HCT116 (cell line): Measurements from ENCODE around the gene TINCR. TPM values are rescaled to one million over a fixed set of nuclear protein-coding genes. Genes with fewer than 3 reads are reported as not detected.

Experiments
- ATAC-seq: fragments of 200-7000 bp; cut with Tn5 transposase; 2 replicates; pipeline ENCODE4 v1.9.1; 2020; ENCODE audit warnings: mild to moderate bottlenecking, moderate library complexity
- BruUV-seq: library from RNA; stranded (reverse); fragments of 400-500 nt; replicated peaks from 2 replicates; lab custom pipeline; 2021; lab: Mats Ljungman, UMichigan
- CTCF ChIA-PET: fragments of 300-600 bp; sonication (Branson Sonifier 250); formaldehyde crosslinking; loops from one replicate; lab custom pipeline; 2021; ENCODE audit warnings: antibody characterized with exemption; lab: Charles Lee
- POLR2A ChIA-PET: fragments of 300-600, 350-600 bp; sonication (Branson Sonifier 250); formaldehyde crosslinking; loops from one replicate; lab custom pipeline; 2021; ENCODE audit warnings: antibody characterized with exemption; lab: Charles Lee
- RAD21 ChIA-PET, 2 experiments: fragments of 300-600 bp; sonication (Branson Sonifier 250); formaldehyde crosslinking; loops; one replicate each; lab custom pipeline; 2023; ENCODE audit warnings: low total read pairs in 2 of 2; ENCODE audit not compliant: uncharacterized antibody in 2 of 2, unreplicated experiment in 2 of 2, low non-redundant PET in 1 of 2; lab: Charles Lee
- DNase-seq: peaks from one replicate; pipeline ENCODE4 v3.0.0-alpha.2; 2010; ENCODE audit warnings: low read depth, low spot score
- H2AFZ ChIP-seq: fragments of 200-600 bp; shearing (Covaris generic), sonication (generic); 2 replicates; pipeline ENCODE4 v1.6.1; 2017; ENCODE audit warnings: low read depth, mixed run types, mixed read lengths, antibody characterized with exemption, low read length; ENCODE audit not compliant: poor library complexity, severe bottlenecking
- H3K27ac ChIP-seq: 2 replicates; pipeline ENCODE4 v1.5.1; 2012; ENCODE audit warnings: low read depth, low read length
- H3K27me3 ChIP-seq: fragments of 200-600 bp; sonication (generic); 2 replicates; pipeline ENCODE4 v1.6.1; 2016; ENCODE audit warnings: mixed run types, low read length, mixed read lengths; ENCODE audit not compliant: insufficient read depth
- H3K36me3 ChIP-seq, 2 experiments: fragments of 200-500 bp in 1 of 2; fragments of 200-600 bp in 1 of 2; sonication (Bioruptor generic) in 1 of 2; sonication (generic) in 1 of 2; 2 replicates each; pipeline versions ENCODE4 v1.5.1 to v1.6.1; 2014 to 2016; ENCODE audit warnings: low read length in 2 of 2, inconsistent platforms in 1 of 2, mixed read lengths in 1 of 2, mixed run types in 1 of 2; ENCODE audit not compliant: insufficient read depth in 2 of 2, control insufficient read depth in 1 of 2
- H3K4me1 ChIP-seq, 2 experiments: fragments of 200-600 bp in 1 of 2; sonication (generic) in 1 of 2; 2 replicates each; pipeline versions ENCODE4 v1.5.1 to v1.6.1; 2012 to 2017; ENCODE audit warnings: low read length in 2 of 2, inconsistent platforms in 1 of 2, mild to moderate bottlenecking in 1 of 2, mixed read lengths in 1 of 2, mixed run types in 1 of 2, moderate library complexity in 1 of 2; ENCODE audit not compliant: insufficient read depth in 2 of 2, control insufficient read depth in 1 of 2
- H3K4me2 ChIP-seq: fragments of 200-600 bp; sonication (generic); 2 replicates; pipeline ENCODE4 v1.6.1; 2017; ENCODE audit warnings: mixed run types, low read length, mixed read lengths
- H3K4me3 ChIP-seq, 2 experiments: fragments of 200-600 bp in 1 of 2; sonication (generic) in 1 of 2; replicated peaks in 1 of 2; 2 replicates each; pipeline ENCODE4 v1.5.1; 2011 to 2016; ENCODE audit warnings: low read length in 2 of 2, control low read depth in 1 of 2, low read depth in 1 of 2, mild to moderate bottlenecking in 1 of 2, mixed read lengths in 1 of 2, mixed run types in 1 of 2
- H3K79me2 ChIP-seq: fragments of 200-600 bp; sonication (generic); 2 replicates; pipeline ENCODE4 v1.6.1; 2017; ENCODE audit warnings: mild to moderate bottlenecking, mixed run types, low read length, moderate library complexity, mixed read lengths; ENCODE audit not compliant: insufficient read depth
- H3K9ac ChIP-seq: fragments of 200-600 bp; sonication (generic); 2 replicates; pipeline ENCODE4 v1.6.1; 2016; ENCODE audit warnings: low read length, mixed read lengths
- H3K9me2 ChIP-seq: fragments of 200-600 bp; sonication (generic), shearing (Covaris generic); 2 replicates; pipeline ENCODE4 v1.6.1; 2017; ENCODE audit warnings: mixed run types, mild to moderate bottlenecking, moderate library complexity; ENCODE audit not compliant: insufficient read depth
- H3K9me3 ChIP-seq, 2 experiments: fragments of 200-500 bp in 1 of 2; fragments of 200-600 bp in 1 of 2; sonication (Bioruptor generic) in 1 of 2; sonication (generic) in 1 of 2; 2 replicates each; pipeline ENCODE4 v1.6.1; 2014 to 2017; ENCODE audit warnings: low read length in 2 of 2, mixed read lengths in 2 of 2, inconsistent platforms in 1 of 2, low read depth in 1 of 2, mild to moderate bottlenecking in 1 of 2, mixed run types in 1 of 2, moderate library complexity in 1 of 2; ENCODE audit not compliant: control insufficient read depth in 1 of 2, insufficient read depth in 1 of 2
- H4K20me1 ChIP-seq: fragments of 200-600 bp; sonication (generic), shearing (Covaris generic); 2 replicates; pipeline ENCODE4 v1.6.1; 2017; ENCODE audit warnings: mixed run types, mild to moderate bottlenecking, moderate library complexity; ENCODE audit not compliant: insufficient read depth
- ATF3 ChIP-seq: IDR thresholded peaks from 2 replicates; pipeline ENCODE4 v1.6.1; 2012
- CBX3 ChIP-seq: IDR thresholded peaks from 2 replicates; pipeline ENCODE4 v1.6.1; 2012; ENCODE audit warnings: low read depth
- CEBPB ChIP-seq: IDR thresholded peaks from 2 replicates; pipeline ENCODE4 v1.6.1; 2012; ENCODE audit warnings: low read depth
- EGR1 ChIP-seq: IDR thresholded peaks from 2 replicates; pipeline ENCODE4 v1.6.1; 2012; ENCODE audit warnings: low read depth
- EZH2phosphoT487 ChIP-seq: fragments of 200-600 bp; IDR thresholded peaks from 2 replicates; pipeline ENCODE4 v1.6.1; 2018; ENCODE audit warnings: antibody characterized with exemption, borderline replicate concordance
- ZBTB33 ChIP-seq: IDR thresholded peaks from 2 replicates; pipeline ENCODE4 v1.6.1; 2011; ENCODE audit warnings: mild to moderate bottlenecking, low read length, moderate library complexity; ENCODE audit not compliant: insufficient replicate concordance; ENCODE audit errors: extremely low read depth
- intact Hi-C: fragments of 100-400 bp; cut with micrococcal nuclease; formaldehyde crosslinking; loops from 2 replicates; pipeline ENCODE4 v1.10.0; 2022
- total RNA-seq: library from RNA; stranded (reverse); gene quantifications from one replicate; pipeline ENCODE4 v1.2.1, GENCODE V29; 2021; ENCODE audit not compliant: unreplicated experiment
- TF ChIP-seq, protein P1 (sequence below): IDR thresholded peaks from 2 replicates; pipeline ENCODE4 v1.6.1; 2012; ENCODE audit warnings: low read depth

Gene TINCR
- total RNA-seq, 1 experiment from 2014 or later: 6.1 TPM

- RAD21 ChIA-PET: no interaction called here
- no peaks in the 10 kb centered on the region for H3K27me3 ChIP-seq
- H3K9me2 ChIP-seq: no peaks in the 10 kb centered on the region
- peaks cover 0 to 7% of the 10 kb centered on the region in 2 experiments; a peak in 1 of 4 replicates for H3K4me1 ChIP-seq
- no peak overlapping the region for H2AFZ ChIP-seq
- DNase-seq: no peak
- no TSS peak for BruUV-seq
- no peak overlapping the region for H3K27ac ChIP-seq
- intact Hi-C loops: loop anchor here (5.0 kb wide), 1 partner anchor 142 kb away; no protein-coding TSS in a partner anchor
- H3K9me3 ChIP-seq: no peaks in the 10 kb centered on the region
- no peak overlapping the region for H3K9ac ChIP-seq
- POLR2A ChIA-PET: no interaction called here
- no peak overlapping the region for H3K4me2 ChIP-seq
- H3K4me3 ChIP-seq: no peak overlapping the region
- no peak for ATAC-seq
- no peaks in the 10 kb centered on the region for H4K20me1 ChIP-seq
- H3K36me3 ChIP-seq: no peaks in the 10 kb centered on the region
- CTCF ChIA-PET: no interaction called here
- no peaks in the 10 kb centered on the region for H3K79me2 ChIP-seq
- TF ChIP-seq ZBTB33 (no peak), ATF3 (no peak), CEBPB (no peak), EZH2phosphoT487 (no peak), EGR1 (no peak), CBX3 (no peak)
- TF ChIP-seq, protein P1, sequence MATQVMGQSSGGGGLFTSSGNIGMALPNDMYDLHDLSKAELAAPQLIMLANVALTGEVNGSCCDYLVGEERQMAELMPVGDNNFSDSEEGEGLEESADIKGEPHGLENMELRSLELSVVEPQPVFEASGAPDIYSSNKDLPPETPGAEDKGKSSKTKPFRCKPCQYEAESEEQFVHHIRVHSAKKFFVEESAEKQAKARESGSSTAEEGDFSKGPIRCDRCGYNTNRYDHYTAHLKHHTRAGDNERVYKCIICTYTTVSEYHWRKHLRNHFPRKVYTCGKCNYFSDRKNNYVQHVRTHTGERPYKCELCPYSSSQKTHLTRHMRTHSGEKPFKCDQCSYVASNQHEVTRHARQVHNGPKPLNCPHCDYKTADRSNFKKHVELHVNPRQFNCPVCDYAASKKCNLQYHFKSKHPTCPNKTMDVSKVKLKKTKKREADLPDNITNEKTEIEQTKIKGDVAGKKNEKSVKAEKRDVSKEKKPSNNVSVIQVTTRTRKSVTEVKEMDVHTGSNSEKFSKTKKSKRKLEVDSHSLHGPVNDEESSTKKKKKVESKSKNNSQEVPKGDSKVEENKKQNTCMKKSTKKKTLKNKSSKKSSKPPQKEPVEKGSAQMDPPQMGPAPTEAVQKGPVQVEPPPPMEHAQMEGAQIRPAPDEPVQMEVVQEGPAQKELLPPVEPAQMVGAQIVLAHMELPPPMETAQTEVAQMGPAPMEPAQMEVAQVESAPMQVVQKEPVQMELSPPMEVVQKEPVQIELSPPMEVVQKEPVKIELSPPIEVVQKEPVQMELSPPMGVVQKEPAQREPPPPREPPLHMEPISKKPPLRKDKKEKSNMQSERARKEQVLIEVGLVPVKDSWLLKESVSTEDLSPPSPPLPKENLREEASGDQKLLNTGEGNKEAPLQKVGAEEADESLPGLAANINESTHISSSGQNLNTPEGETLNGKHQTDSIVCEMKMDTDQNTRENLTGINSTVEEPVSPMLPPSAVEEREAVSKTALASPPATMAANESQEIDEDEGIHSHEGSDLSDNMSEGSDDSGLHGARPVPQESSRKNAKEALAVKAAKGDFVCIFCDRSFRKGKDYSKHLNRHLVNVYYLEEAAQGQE: no peak
- TF ChIP-seq, all 23 proteins: peak for 0
Observed at GRCh38 chr19:5545051-5545450, 22.7 kb downstream of the TINCR start.
